ENCODE measurements around the gene SEMA5B.
A peak's percentile ranks its signal among the peaks of the same experiment; 100 is the strongest.

The SEMA5B gene

DNA sequence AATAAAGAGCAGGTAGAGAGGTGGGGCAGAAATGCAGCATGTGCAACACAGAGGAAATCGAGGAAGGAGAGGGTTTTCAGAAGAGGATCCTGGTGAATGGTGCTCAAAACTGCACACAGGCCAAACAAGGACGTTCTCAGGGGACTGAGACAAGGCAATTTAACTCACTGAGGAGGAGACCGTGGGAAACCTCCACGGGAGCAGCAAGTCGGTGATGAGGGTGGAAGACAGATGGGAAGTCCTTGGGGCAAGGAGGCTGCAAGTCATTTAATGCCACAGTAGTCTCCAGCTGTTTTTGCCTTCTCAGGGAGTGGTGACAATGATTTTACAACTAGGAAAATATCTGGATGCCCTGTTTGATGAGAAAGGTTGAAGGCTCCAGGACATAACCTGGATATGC, 27.8 kb upstream of the SEMA5B start:
- DNase-seq, result no peak

DNA sequence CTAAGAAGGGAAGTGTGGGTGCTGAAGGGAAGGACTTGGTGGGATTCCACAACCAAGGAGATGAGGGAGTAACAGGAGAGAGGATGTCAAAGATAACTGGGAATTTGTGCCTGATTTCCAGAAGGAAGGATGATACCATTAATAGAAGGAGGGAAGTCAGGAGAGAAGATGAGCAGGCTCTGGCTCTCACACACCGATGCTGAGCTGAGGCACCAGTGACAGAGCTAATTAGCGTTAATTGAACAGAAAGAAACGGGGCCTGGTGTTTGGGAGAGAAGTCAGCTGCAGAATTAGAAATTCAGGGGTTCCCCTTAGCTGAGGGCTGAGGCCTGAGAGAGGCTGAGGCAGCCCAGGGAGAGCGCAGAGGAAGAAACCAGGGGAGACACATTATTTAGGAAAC, 27.4 kb upstream of the SEMA5B start:
- no peak for DNase-seq

DNA sequence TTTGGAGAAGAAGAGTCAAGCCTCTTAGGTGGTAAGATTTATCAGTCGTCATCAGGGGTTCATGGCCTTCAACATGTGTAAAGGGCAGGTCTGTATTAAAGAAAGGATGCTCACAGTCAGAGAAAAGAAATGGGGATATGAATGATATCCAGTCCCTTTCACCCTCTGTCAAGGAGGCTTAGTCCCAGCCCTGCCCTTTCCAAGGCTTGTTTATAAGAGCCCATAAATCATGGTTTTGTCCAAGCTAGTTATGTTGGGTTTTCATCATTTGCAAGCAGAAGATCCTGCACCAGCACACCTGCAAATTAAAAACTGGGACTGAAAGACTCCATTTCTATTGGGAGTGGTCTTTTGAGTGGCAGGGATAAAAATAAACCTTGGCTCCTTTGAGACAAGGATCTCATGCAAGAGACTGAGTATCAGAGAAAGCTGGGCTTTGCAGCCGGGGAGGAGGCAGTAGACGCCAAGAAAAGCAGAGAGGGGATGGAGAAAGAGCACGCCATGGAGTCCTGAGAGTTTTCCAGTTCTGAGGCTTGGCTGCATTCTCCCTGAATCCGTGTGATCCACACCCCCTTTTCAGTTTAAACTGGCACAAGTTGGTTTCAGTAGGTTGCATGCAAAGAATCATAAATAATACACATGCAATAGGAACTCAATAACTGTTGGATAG, 26.7 kb upstream of the SEMA5B start:
- no peak for DNase-seq

DNA sequence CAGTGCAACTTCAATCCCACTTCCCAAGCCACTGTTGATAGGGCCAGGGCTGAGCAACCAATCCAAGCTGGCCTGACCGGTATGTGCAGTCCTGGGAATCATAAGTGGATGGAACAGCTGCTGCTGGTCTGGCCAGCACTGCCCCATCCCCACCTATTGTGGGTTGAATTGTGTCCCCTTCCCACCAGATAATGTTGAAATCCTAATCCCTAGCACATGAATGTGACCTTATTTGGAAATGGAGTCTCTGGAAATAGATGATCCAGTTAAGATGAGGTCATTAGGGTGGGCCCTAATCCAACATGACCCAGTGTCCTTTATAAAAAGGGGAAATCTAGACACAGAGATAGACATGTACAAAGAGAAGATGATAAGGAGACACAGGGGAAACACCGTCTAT, 25.5 kb upstream of the SEMA5B start:
- DNase-seq, result no peak

DNA sequence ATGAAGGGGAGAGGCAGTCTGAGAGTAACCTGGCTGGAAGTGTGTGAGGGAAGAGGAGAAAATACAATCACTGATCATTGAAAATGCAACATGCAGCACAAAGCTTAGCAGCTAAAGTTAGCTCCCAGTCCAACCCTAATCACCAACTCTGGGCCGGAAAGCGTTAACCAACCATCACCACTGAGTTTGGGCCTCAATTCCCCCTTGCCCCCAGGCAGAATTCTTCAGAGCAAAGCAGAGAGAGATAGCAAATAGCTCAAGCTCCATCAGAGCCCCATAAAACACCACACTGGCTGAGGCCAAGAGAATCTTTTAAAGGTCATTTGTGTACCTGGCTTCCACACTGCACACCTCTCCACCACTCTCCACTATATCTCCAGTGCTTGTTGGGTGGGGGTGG, 23.1 kb upstream of the SEMA5B start:
- DNase-seq, result no peak

DNA sequence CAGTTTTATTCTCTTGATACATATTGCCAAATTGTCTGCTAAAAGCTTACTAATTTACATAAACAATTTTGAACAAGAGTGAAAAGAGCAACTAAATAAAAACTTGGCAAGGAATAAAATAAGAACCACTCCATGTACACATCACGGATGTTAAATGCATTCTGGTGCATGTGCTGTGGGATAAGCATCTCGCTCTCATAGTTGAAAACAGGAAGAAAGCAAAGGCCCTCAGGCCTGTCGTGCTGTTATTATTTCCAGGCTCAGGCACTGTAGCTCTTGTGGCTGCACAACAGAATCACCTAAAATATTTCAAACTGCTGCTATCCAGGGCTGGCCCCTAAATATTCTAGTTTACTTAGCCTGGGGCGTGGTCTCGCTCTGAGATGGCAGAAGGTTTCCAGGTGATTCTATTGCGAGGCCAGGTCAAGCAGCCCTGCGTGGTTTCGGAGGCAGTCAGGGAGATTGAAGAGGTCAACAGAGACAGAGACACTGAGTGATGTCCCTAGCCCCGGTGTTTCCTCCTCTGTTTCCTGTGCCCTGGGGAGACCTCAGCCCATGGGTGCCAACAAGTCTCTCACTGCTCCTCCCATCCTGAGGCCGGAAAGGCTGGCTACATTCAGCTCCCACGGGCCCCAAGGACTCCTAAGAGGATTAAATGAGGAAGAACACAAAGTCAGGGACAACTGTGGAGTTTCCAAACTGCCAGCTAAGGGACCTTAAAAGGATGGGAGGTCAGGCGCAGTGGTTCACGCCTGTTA, 21.1 kb upstream of the SEMA5B start:
- DNase-seq, result no peak

DNA sequence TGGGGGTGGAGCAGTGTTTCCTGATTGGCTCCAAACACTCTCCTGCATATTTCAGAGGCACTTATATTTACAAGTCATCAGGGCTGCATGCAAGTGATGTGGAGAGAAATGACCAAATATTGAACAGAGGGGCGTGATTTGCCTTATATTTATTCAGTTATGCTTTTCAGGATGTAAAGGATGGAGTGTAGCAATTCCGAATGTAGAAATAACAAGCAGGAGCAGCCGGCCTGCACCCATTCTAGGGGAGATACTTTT, 19.4 kb upstream of the SEMA5B start:
- no peak for DNase-seq

DNA sequence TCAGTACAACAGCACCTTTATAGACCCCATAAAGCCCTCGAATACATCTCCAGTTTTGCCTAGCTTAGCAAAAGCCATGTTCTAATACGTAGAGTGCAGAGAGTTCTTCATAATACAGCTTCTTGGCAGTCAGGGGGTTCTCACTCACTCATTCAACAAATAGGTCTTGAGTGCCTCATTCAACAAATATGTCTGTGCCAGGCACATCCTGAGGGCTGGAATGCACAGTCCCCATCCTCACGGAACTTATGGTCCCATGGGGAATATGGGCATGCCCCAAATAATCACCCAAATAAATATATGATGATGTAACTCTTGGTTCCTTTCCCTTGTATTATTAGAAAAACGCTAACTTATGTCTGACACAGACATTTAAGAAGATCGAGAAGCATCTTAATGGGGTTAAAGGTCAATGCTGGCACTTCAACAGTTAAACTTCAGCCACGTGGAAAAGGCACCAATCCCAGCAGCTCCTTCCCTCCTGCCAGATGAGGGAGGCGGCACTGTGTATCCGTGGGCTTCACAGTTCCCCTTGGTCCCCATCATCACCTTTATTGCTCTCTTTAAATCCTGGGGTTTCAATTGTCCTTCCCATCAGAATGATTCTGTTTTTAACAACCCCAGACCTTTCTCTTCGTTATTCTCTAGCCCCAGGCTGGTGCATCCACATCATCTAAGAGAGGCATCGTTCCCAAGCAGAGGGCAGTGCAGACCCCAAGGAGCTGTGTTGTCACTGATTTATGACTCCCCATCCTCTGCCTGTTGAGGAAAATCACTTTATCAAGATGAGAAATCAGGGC, 18.9 kb upstream of the SEMA5B start:
- DNase-seq, result no peak

DNA sequence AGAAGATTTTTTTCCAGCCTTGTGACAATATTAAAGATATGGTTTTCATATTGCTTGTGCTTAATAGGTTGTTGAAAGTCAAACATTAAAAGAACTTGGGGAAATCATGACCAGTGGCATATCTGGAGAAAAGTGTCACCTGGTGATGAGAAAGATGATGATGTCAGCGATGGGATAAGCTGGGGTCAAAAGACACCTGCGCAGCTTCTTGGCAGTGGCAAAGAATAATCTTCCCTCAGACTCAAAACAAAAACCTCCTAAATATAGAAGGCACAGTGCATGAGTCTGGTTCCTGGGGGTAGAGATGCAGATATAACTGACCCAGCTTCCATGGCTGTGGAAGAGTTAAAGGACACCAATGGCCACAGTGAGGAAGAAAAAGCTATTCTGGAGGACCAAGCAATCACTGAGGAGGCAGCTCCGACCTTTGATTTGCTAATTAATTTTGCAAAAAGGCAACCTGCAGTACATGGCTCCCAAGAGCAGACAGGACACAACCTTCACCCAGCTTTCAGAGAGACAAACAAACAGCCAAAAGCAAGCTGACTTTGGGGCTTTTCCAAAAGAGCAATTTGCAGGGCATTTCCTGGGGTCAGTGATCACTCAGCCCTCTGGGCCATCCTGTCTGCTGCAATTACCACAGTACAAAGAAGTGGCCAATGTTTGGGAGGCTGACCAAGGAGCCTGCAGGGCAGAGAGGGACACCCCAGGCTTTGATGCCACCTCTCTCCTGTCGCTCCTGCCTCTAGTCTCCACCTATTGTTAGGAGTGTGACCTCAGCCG, 17.6 kb upstream of the SEMA5B start:
- no peak for DNase-seq

DNA sequence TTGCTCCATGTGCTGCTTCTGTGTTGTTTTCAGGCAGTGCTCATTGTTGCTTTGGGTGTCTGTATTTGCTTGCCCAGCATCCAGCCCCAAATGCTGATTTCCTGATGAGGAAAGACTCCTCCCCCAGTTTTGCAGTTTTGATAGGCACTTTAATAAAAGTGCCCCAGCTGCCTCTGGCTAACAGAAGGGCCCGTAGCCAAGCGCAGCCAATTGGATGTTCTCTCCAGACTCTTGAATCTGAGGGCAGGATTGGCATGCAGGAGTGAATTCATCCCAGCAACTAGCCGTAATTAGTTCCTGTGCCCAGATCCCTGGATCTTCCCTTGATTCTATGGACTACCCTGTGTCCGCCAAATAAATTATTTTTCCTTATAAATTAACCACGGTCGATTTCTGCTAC, 14.8 kb upstream of the SEMA5B start:
- DNase-seq, result no peak

DNA sequence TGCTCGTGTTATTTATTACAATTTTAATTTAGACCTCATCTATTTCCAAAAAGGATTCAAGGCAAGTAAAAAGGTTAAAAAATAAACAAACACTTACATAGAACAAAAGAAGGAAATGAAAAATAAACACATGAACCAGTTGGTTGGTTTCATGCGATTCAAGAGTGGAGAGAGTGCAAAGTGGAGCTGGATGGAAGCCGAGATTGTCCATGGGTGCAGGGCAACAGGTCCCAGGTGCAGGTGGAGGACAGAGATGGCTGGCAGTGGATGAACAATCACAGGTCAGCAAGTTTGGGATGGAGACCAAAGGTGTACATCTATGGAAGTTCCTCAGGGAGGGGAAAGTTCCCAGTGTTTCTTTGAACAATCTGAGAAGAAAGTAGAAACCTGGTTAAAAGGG, 11.6 kb upstream of the SEMA5B start:
- DNase-seq, result no peak

DNA sequence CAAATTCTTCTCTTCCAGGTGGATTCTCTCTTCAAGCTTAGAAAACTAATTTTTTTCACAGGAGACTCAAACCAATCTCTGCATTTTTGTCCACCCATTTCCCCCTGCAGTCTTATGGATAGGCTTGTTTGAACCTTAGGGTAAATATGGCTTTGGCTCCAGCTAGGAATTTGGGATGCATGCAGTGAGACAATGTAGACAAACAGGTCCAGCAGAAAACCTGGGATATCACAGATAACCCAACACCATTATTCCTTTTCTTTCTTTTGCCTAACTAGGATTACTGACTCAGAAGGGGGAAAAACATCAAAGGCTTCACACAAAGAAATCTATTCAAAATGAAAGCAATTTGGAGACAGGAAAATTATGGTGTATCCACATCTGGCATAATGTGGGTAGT, 11.2 kb upstream of the SEMA5B start:
- no peak for DNase-seq

DNA sequence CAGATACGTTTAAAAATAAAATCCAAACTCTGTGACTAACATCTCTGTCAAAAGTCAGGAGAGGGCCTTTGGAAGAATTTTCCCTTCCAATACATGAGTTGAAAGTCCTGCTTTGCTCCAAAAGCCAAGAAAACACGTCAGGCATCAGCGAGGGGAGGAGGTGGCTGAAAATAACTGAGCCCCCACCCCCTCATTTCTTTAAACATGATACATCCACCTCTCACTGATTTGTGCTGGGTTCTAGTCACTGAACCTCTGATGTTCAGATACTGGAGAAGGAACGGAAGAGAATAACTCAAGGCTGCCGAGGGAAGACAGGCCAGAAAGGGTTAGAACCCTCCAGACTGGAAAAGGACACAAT, 9.4 kb upstream of the SEMA5B start:
- no peak for DNase-seq

DNA sequence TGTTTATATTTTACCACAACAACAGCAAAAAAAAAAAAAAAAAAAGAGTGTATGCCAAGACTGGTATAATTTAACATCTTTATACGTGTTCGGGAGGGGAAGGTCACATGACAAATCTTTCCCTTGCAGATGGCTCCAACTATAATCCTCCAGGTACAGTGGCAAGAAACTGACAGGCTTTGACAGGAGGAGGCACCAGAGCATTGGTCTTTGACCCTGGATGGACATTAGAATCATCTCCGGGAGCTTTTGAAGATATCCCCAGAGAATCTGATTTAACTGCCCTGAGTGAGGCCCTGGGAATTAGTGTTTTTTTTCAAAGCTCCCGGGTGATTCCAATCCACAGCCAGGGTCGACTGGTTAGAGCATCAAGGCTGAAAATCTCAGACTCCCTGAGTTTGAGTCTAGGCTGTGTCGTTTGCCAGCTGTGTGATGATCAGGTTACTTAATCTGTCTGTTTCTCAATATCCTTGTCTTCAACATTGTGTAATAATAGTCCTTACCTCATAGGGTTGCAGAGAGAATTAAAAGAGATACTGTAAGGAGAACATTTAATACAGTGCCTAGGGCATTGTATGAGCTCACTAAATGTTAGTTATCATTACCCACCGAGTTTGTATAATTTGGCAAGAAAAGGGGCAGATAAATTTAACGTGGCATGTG, 8.9 kb upstream of the SEMA5B start:
- no peak for DNase-seq

DNA sequence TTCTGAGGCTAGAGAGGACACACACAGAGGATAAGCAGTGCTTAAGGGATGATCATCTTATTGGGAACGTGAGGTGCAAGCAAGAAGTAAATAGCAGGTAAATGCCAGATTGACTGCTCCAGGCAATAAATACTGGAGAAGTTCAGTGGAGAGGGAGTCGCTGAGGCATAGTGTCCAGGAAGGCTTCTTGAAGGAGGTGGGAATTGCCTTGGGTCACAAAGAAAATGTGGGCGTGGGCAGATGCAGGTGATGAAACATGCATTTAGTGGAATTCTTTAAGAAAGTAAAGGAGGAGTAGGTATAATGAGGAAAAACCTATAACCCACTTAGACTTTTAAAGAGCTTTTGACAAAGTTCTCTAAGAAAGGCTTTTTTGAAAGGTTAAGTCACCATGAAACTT, 7.4 kb upstream of the SEMA5B start:
- no peak for DNase-seq

DNA sequence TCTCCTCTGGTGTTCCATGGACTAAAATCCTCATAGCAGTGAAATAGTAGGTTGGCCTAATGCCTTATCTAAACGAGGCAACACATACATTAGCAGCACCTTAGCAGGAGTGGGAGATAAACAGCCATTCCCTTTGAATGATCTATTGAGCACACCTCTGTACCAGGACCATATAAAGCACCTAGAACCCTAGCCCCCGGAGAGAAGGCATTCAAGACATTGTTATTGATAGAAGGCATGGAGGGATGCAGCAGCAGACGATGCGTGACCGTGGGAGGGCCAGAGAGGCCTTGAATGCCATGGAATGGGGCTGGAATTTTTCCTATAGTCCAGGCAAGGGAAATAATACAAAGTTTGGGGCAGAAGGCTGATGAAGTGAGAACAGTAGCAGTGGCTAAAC, 6.6 kb upstream of the SEMA5B start:
- no peak for DNase-seq

DNA sequence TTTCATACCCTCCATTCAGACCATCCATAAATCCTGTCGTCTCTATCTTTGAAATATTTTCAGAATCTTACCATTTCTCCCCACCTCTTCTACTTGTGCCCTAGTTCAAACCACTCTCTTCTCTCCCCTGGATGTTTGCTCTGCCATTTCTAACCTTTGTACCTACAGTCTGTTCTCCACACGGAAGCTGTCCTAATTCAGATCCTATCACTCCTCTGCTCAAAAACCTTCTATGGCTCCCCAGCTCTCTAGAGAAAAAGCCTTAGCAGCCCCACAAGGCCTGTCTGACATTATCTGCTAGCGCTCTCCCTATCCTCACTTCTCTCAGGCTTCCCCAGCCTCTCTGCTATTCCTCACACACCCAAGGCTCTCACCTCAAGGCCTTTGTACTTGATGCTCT, 4.5 kb upstream of the SEMA5B start:
- no peak for DNase-seq

DNA sequence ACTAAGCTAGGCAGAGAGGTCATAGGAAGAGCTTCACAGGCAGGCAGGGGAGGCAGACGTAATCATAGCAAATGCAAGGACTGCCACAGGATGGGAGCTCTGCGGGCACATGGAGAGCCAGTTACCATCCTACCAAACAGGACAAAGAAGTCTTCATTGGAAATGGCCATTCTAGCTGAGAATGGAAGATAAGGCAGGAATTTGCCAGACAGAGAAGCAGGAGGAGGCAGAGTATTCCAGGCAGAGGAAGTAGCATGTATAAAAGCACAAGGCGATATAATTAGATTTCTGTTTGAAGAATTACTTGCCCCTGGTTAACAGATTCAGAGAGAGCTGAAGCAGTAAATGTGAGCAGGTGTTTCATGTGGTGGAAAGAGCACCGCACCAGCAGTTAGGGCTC, 3.5 kb upstream of the SEMA5B start:
- DNase-seq, result no peak

DNA sequence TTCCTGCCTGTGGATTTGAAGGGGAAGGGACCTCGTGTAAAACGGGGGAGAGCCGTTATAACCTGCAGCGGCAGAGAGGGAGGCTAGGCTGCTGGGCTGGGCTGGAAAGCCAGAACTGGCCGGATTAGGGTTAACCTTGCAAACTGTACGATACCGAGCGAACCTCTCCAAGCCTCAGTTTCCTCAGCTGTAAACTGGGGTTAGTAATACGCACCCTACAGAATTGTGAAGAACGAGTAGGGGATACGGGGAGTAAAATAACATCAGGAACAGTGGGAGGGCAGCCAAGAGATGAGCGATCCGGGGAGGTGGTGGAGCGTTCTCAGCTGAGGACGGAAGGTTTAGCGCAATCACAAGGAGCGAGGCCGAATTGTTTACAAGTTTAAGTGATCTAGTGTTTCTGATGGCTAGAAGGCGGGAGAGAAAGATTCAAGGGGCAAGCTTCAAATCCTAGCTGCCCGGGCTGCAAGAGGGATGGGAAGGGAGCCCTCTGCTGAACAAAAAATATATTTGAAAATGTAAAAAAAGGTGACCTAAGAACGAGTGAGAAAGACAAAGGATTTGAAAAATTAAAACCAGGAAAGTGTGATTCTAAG, 768 bp upstream of the SEMA5B start:
- DNase-seq, result peak; percentile 60

DNA sequence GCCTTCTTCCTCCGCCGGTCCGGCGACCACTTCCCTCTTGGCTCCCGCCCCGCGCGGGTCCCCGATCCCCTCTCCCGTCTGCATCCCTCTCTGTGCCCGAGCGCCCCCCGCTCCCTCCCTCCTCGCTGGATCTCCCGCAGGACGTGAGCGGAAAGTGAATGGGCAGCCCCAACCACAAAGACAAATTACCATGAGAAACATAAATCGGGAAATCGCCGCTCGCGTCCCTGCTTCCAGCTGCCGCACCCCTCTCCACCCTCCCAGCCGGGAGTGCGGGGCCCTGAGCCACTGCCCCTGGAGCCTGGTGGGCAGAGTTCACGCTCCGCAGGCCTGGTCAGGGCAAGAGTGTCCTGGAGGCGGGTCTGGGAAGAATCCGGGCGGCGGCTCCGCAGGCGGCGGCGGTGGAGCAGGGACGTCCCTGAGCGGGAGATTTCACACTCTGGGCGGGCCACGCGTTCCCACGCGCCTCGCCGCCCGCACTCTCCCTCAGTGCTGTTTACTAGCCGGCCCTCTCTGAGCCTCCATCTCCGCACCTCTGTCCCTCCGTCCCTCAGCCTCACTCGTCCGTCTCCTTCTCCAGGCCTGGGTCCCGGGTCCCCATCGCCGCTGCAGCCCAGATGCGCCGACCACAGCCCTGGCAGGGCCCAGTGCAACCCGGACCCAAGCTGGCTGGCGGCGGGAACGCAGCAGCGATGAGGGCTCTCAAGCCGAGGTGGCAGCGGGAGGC, 835 bp downstream of the SEMA5B start:
- DNase-seq, result no peak

DNA sequence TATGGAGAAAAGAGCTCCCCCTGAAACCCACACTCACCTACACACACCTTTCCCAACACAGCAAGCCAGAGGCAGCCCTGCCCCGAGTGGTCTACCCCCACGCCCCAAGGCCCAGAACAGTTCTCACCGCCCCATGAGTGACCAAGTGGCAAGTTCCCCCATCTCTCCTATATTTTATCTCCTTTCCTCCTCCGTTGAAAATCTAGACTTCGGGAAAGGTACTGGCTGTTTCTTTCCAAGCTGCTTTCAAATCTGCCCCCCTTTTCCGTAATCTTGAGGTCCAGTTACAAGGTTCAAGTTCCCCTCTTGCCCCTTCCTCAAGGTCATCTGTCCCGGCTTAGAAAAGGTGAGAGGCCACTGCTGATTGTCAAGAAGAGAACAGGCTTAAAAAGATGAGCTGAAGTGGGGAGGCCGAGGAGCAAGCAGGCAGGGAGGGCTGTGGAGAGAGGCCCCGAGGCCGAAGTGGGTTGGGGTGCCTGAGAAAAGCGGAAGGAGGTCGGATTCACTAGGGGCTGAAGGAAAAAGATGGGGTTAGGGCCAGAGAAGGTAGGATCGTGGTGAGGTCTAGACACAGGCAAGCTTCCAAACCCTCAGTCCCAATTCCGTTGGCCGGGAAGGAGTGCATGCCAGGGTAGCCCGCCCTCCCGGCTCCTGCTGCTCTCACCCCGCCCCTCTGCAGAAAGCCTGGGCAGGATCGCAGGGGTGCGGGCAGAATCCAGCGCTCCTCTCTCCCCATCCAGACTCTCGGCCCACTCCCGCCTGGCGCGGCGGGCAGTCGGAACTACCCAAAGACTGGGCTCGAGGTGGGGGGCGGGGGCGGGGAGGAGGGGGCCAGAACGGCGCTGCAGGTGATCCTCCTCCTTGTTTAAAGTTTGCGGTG, 1.7 kb downstream of the SEMA5B start:
- no peak for DNase-seq
